HEK293 (cell line): ENCODE results near the gene DDN.

Experiments used
- CTCF ChIA-PET: fragments of 350-600 bp; formaldehyde crosslinking; extraction: SDS; loops from one replicate; lab custom pipeline; 2021; ENCODE audit warnings: antibody characterized with exemption; lab: Yijun Ruan, JAX
- POLR2A ChIA-PET: fragments of 300-600 bp; formaldehyde crosslinking; extraction: SDS; loops from one replicate; lab custom pipeline; 2020; ENCODE audit warnings: antibody characterized with exemption, inconsistent platforms; lab: Yijun Ruan, JAX
- H3K27ac ChIP-seq: fragments of 200-500 bp; sonication (Bioruptor generic); 2 replicates; pipeline ENCODE4 v1.5.1; 2014; ENCODE audit warnings: low read depth, low read length, control low read depth, inconsistent platforms; ENCODE audit errors: extremely low read depth
- H3K36me3 ChIP-seq, 2 experiments: fragments of 200-500 bp in 1 of 2; sonication (Bioruptor generic) in 1 of 2; 1 replicate in 1 of 2; 2 replicates in 1 of 2; pipeline ENCODE4 v1.5.1; 2014 to 2017; ENCODE audit warnings: inconsistent platforms in 2 of 2, low read length in 2 of 2; ENCODE audit not compliant: control insufficient read depth in 2 of 2, insufficient read depth in 1 of 2
- H3K4me1 ChIP-seq: fragments of 200-500 bp; sonication (Bioruptor generic); 2 replicates; pipeline ENCODE4 v1.5.1; 2014; ENCODE audit warnings: mild to moderate bottlenecking, low read length, inconsistent platforms; ENCODE audit not compliant: control insufficient read depth, insufficient read depth
- H3K4me3 ChIP-seq: 2 replicates; pipeline ENCODE4 v1.5.1; 2011; ENCODE audit warnings: low read depth, mild to moderate bottlenecking, control low read depth, low read length, moderate library complexity
- H3K9me3 ChIP-seq: fragments of 200-500 bp; sonication (Bioruptor generic); 2 replicates; pipeline ENCODE4 v1.5.1; 2014; ENCODE audit warnings: low read depth, low read length, inconsistent platforms; ENCODE audit not compliant: control insufficient read depth, insufficient read depth
- AEBP2 ChIP-seq: fragments of 450-650 bp; formaldehyde crosslinking; IDR thresholded peaks from 2 replicates; pipeline ENCODE4 v1.5.1; 2016; ENCODE audit warnings: missing biosample characterization, missing genetic modification characterization, borderline replicate concordance
- BCL11A ChIP-seq: fragments of 450-650 bp; formaldehyde crosslinking; IDR thresholded peaks from 2 replicates; pipeline ENCODE4 v1.5.1; 2016; ENCODE audit warnings: low read depth, missing biosample characterization, missing genetic modification characterization
- EGR2 ChIP-seq: fragments of 450-650 bp; formaldehyde crosslinking; IDR thresholded peaks from 2 replicates; pipeline ENCODE4 v1.5.1; 2016; ENCODE audit warnings: low read depth, missing biosample characterization, missing genetic modification characterization
- GLI2 ChIP-seq: fragments of 450-650 bp; formaldehyde crosslinking; IDR thresholded peaks from 2 replicates; pipeline ENCODE4; 2017; ENCODE audit warnings: missing biosample characterization, missing genetic modification characterization, low read depth, borderline replicate concordance
- GLIS1 ChIP-seq: fragments of 450-650 bp; formaldehyde crosslinking; IDR thresholded peaks from 2 replicates; pipeline ENCODE4 v1.5.1; 2016; ENCODE audit warnings: missing biosample characterization, missing genetic modification characterization
- GLIS2 ChIP-seq: fragments of 450-650 bp; formaldehyde crosslinking; IDR thresholded peaks from 2 replicates; pipeline ENCODE4 v1.5.1; 2016; ENCODE audit warnings: missing biosample characterization, missing genetic modification characterization
- HOXA7 ChIP-seq: sonication (generic); formaldehyde crosslinking; IDR thresholded peaks from 2 replicates; pipeline ENCODE4 v1.8.1; 2022; ENCODE audit warnings: missing genetic modification reagents, borderline replicate concordance
- HOXD13 ChIP-seq: sonication (generic); formaldehyde crosslinking; IDR thresholded peaks from 2 replicates; pipeline ENCODE4 v1.8.0; 2022; ENCODE audit warnings: missing genetic modification reagents, borderline replicate concordance
- KLF1 ChIP-seq: fragments of 450-650 bp; formaldehyde crosslinking; IDR thresholded peaks from 2 replicates; pipeline ENCODE4 v1.5.1; 2016; ENCODE audit warnings: missing biosample characterization, missing genetic modification characterization
- REPIN1 ChIP-seq: fragments of 450-650 bp; formaldehyde crosslinking; IDR thresholded peaks from 2 replicates; pipeline ENCODE4 v1.5.1; 2017; ENCODE audit warnings: missing biosample characterization, missing genetic modification characterization, low read depth
- WT1 ChIP-seq: fragments of 450-650 bp; formaldehyde crosslinking; IDR thresholded peaks from 2 replicates; pipeline ENCODE4 v1.5.1; 2016; ENCODE audit warnings: missing biosample characterization, missing genetic modification characterization
- ZBTB21 ChIP-seq: fragments of 450-650 bp; formaldehyde crosslinking; IDR thresholded peaks from 2 replicates; pipeline ENCODE4 v1.5.1; 2017; ENCODE audit warnings: missing biosample characterization, missing genetic modification characterization
- ZBTB26 ChIP-seq: fragments of 450-650 bp; formaldehyde crosslinking; optimal IDR thresholded peaks from 2 replicates; pipeline ENCODE3; 2016; ENCODE audit warnings: missing biosample characterization, mild to moderate bottlenecking, missing genetic modification characterization
- ZBTB7A ChIP-seq: fragments of 450-650 bp; formaldehyde crosslinking; IDR thresholded peaks from 2 replicates; pipeline ENCODE4 v1.5.1; 2016; ENCODE audit warnings: low read depth, missing biosample characterization, missing genetic modification characterization
- ZEB2 ChIP-seq: fragments of 450-650 bp; formaldehyde crosslinking; IDR thresholded peaks from 2 replicates; pipeline ENCODE4 v1.5.1; 2016; ENCODE audit warnings: missing biosample characterization, missing genetic modification characterization
- ZIC2 ChIP-seq: fragments of 450-650 bp; formaldehyde crosslinking; IDR thresholded peaks from 2 replicates; pipeline ENCODE4 v1.5.1; 2016; ENCODE audit warnings: missing biosample characterization, missing genetic modification characterization
- ZNF10 ChIP-seq: fragments of 450-650 bp; formaldehyde crosslinking; IDR thresholded peaks from 2 replicates; pipeline ENCODE4 v1.5.1; 2017; ENCODE audit warnings: missing biosample characterization, missing genetic modification characterization
- ZNF112 ChIP-seq: fragments of 450-650 bp; formaldehyde crosslinking; IDR thresholded peaks from 2 replicates; pipeline ENCODE4 v1.5.0; 2017; ENCODE audit warnings: missing biosample characterization, missing genetic modification characterization
- ZNF157 ChIP-seq: fragments of 450-650 bp; formaldehyde crosslinking; IDR thresholded peaks from 2 replicates; pipeline ENCODE4 v1.5.1; 2016; ENCODE audit warnings: missing biosample characterization, missing genetic modification characterization
- ZNF24 ChIP-seq: fragments of 450-650 bp; formaldehyde crosslinking; IDR thresholded peaks from 2 replicates; pipeline ENCODE4 v1.5.1; 2016; ENCODE audit warnings: missing biosample characterization, missing genetic modification characterization
- ZNF391 ChIP-seq: fragments of 450-650 bp; formaldehyde crosslinking; IDR thresholded peaks from 2 replicates; pipeline ENCODE4 v1.5.1; 2016; ENCODE audit warnings: low read depth, missing biosample characterization, missing genetic modification characterization, borderline replicate concordance
- ZNF394 ChIP-seq: fragments of 450-650 bp; formaldehyde crosslinking; IDR thresholded peaks from 2 replicates; pipeline ENCODE4 v1.5.1; 2016; ENCODE audit warnings: missing biosample characterization, missing genetic modification characterization, mild to moderate bottlenecking, moderate library complexity, borderline replicate concordance
- ZNF624 ChIP-seq: fragments of 450-650 bp; formaldehyde crosslinking; IDR thresholded peaks from 2 replicates; pipeline ENCODE4 v1.5.1; 2017; ENCODE audit warnings: missing biosample characterization, missing genetic modification characterization
- ZNF692 ChIP-seq: fragments of 450-650 bp; formaldehyde crosslinking; IDR thresholded peaks from 2 replicates; pipeline ENCODE4 v1.5.1; 2016; ENCODE audit warnings: missing biosample characterization, missing genetic modification characterization
- ZSCAN18 ChIP-seq: fragments of 450-650 bp; formaldehyde crosslinking; IDR thresholded peaks from 2 replicates; pipeline ENCODE4 v1.5.1; 2016; ENCODE audit warnings: missing biosample characterization, missing genetic modification characterization
- ZSCAN23 ChIP-seq: fragments of 450-650 bp; formaldehyde crosslinking; IDR thresholded peaks from 2 replicates; pipeline ENCODE4 v1.5.1; 2016; ENCODE audit warnings: missing biosample characterization, missing genetic modification characterization
- ZSCAN4 ChIP-seq: fragments of 450-650 bp; formaldehyde crosslinking; IDR thresholded peaks from 2 replicates; pipeline ENCODE4 v1.5.1; 2017; ENCODE audit warnings: missing biosample characterization, missing genetic modification characterization
- ZXDB ChIP-seq: fragments of 450-650 bp; formaldehyde crosslinking; IDR thresholded peaks from 2 replicates; pipeline ENCODE4 v1.5.1; 2016; ENCODE audit warnings: missing biosample characterization, missing genetic modification characterization
- TF ChIP-seq, protein P1 (sequence below): fragments of 450-650 bp; formaldehyde crosslinking; IDR thresholded peaks from 2 replicates; pipeline ENCODE4 v1.5.1; 2017; ENCODE audit warnings: missing biosample characterization, missing genetic modification characterization

Gene DDN

GRCh38 chr12:48999371-49000131 is at the start of gene DDN:
Gene DDN, minus strand, starts transcription at chr12:48999375. Its CDS starts 88 bp downstream, at chr12:48999287.
- H3K4me1 ChIP-seq, result peaks cover 6% of the 10 kb centered on the region
- ChIA-PET CTCF (interaction anchor here (0.6 to 5.7 kb wide), 12 partner anchors 10 to 108 kb away, joined by 3 to 37 read pairs (median 4); a partner anchor contains a TSS), POLR2A (interaction anchor here (1.8 to 1.9 kb wide), 2 partner anchors 12 to 56 kb away, joined by 4 to 5 read pairs; no protein-coding TSS in a partner anchor)
- H3K27ac ChIP-seq, result peak within 1 kb of the TSS; percentile 49; the same call in 1 of the 2 replicates
- H3K36me3 ChIP-seq, result peaks cover 13 to 45% of the 10 kb centered on the region in 2 experiments; a peak in 2 of 3 replicates
- peak within 1 kb of the TSS; percentile 40 for H3K4me3 ChIP-seq
- no peaks in the 10 kb centered on the region for H3K9me3 ChIP-seq
- TF ChIP-seq ZNF692, result peak; percentile 64; the same call in 1 of the 2 replicates
- 0 out of 2 replicates have a peak, but pooled peaks have one; percentile 64 for TF ChIP-seq ZSCAN23 (tag by site-specific recombination)
- TF ChIP-seq GLI2, result no peak
- TF ChIP-seq ZXDB (tag by site-specific recombination), result peak; percentile 90
- TF ChIP-seq, protein P1, sequence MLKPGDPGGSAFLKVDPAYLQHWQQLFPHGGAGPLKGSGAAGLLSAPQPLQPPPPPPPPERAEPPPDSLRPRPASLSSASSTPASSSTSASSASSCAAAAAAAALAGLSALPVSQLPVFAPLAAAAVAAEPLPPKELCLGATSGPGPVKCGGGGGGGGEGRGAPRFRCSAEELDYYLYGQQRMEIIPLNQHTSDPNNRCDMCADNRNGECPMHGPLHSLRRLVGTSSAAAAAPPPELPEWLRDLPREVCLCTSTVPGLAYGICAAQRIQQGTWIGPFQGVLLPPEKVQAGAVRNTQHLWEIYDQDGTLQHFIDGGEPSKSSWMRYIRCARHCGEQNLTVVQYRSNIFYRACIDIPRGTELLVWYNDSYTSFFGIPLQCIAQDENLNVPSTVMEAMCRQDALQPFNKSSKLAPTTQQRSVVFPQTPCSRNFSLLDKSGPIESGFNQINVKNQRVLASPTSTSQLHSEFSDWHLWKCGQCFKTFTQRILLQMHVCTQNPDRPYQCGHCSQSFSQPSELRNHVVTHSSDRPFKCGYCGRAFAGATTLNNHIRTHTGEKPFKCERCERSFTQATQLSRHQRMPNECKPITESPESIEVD (tag by site-specific recombination), result no peak
- TF ChIP-seq BCL11A (tag by site-specific recombination), result peak; percentile 79; the same call in 1 of the 2 replicates
- no peak for TF ChIP-seq ZNF10 (tag by site-specific recombination)
- TF ChIP-seq ZNF157, result no peak
- TF ChIP-seq ZNF24 (tag by site-specific recombination), result peak; percentile 43; the same call in 1 of the 2 replicates
- no peak for TF ChIP-seq REPIN1 (tag by site-specific recombination)
- TF ChIP-seq ZBTB7A, result peak; percentile 98
- TF ChIP-seq ZSCAN18 (tag by site-specific recombination), result no peak
- TF ChIP-seq ZNF112, result no peak
- TF ChIP-seq ZSCAN4 (tag by site-specific recombination), result peak; percentile 66
- peak; percentile 81 for TF ChIP-seq ZBTB26 (tag by site-specific recombination)
- TF ChIP-seq ZBTB21, result 0 out of 2 replicates have a peak, but pooled peaks have one; percentile 47
- no peak for TF ChIP-seq HOXA7
- no peak for TF ChIP-seq HOXD13
- TF ChIP-seq ZNF391 (tag by site-specific recombination), result peak; percentile 87; the same call in 1 of the 2 replicates
- TF ChIP-seq WT1 (tag by site-specific recombination), result peak; percentile 13; the same call in 1 of the 2 replicates
- no peak for TF ChIP-seq AEBP2 (tag by site-specific recombination)
- TF ChIP-seq ZNF624 (tag by site-specific recombination), result no peak
- TF ChIP-seq KLF1 (tag by site-specific recombination), result peak; percentile 30; the same call in 1 of the 2 replicates
- TF ChIP-seq ZNF394 (tag by site-specific recombination), result no peak
- peak; percentile 85 for TF ChIP-seq EGR2 (tag by site-specific recombination)
- peak; percentile 91 for TF ChIP-seq GLIS1 (tag by site-specific recombination)
- TF ChIP-seq GLIS2, result peak; percentile 92
- peak; percentile 47; the same call in 1 of the 2 replicates for TF ChIP-seq ZEB2 (tag by site-specific recombination)
- TF ChIP-seq ZIC2 (tag by site-specific recombination), result peak; percentile 67
